ENCODE measurements around the gene REL. TPM values are rescaled to one million over a fixed set of nuclear protein-coding genes. Genes with fewer than 3 reads are reported as not detected.

The REL gene
- total RNA-seq, 4 donors from 2014 or later: 43.8 to 70.9 (median 51.9) TPM

DNA sequence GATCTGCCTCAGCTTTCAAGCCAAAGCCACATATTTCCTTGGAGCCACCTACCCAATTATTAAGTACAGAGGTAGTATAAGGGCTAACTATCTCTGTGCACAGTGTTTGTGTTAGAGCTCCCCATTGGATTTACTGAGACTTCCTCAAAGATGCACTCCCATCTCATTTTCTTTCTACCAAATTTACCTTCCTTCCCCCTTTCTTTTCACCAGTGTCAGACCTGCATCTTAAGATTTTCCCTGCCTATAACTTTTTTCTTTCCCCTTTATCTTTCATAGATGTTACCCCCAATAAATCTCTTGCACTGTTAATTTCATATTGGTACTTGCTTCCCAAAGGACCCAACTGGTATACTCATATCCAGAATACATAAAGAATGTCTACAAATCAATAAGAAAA is 5.9 kb upstream of the REL start:
- TF ChIP-seq POLR2A (IDR thresholded peaks at IDR 0.05) (no peak), EP300 (IDR thresholded peaks at IDR 0.05) (no peak), POLR2AphosphoS5 (IDR thresholded peaks at IDR 0.05) (no peak)
- TF ChIP-seq, protein P1, sequence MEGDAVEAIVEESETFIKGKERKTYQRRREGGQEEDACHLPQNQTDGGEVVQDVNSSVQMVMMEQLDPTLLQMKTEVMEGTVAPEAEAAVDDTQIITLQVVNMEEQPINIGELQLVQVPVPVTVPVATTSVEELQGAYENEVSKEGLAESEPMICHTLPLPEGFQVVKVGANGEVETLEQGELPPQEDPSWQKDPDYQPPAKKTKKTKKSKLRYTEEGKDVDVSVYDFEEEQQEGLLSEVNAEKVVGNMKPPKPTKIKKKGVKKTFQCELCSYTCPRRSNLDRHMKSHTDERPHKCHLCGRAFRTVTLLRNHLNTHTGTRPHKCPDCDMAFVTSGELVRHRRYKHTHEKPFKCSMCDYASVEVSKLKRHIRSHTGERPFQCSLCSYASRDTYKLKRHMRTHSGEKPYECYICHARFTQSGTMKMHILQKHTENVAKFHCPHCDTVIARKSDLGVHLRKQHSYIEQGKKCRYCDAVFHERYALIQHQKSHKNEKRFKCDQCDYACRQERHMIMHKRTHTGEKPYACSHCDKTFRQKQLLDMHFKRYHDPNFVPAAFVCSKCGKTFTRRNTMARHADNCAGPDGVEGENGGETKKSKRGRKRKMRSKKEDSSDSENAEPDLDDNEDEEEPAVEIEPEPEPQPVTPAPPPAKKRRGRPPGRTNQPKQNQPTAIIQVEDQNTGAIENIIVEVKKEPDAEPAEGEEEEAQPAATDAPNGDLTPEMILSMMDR (IDR thresholded peaks at IDR 0.05): no peak
- H3K27ac ChIP-seq: no peak overlapping the region
- H3K27me3 ChIP-seq: no peaks in the 10 kb centered on the region
- no peak overlapping the region for H3K4me3 ChIP-seq
- peaks cover 3% of the 10 kb centered on the region for H3K4me1 ChIP-seq
- H3K9me3 ChIP-seq: no peaks in the 10 kb centered on the region
- no peaks in the 10 kb centered on the region for H3K36me3 ChIP-seq
- no peak for DNase-seq (ENCODE audit: low spot score in 2 of 2)

DNA sequence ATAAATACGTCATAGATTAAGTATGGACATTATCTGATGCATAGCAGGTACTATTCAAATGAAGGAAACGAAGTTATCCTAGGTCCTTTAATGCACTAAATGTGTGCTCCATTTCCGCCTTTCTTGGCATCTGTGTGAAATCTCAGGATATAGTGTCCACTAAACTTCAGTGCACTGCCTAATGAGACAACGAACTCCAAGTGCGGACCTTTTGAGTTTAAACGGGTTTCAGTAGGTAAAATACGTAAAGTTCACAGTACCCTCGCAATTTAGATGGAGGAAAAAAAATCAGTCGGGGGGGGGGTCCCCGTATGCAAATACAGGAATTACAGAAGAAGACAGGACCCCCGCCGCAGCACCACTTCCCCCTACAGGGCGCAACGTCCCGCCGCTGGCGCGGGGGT is 729 bp upstream of the REL start:
- no peak for TF ChIP-seq POLR2AphosphoS5 (IDR thresholded peaks at IDR 0.05)
- TF ChIP-seq, protein P1 (IDR thresholded peaks at IDR 0.05): peak in 1 of 2 donors; percentile 41
- DNase-seq (ENCODE audit: low spot score in 2 of 2): no peak
- peak overlapping the region; percentile 97 for H3K27ac ChIP-seq
- H3K4me3 ChIP-seq: peak overlapping the region; percentile 88
- H3K4me1 ChIP-seq: peaks cover 28% of the 10 kb centered on the region
- H3K27me3 ChIP-seq: no peaks in the 10 kb centered on the region
- H3K36me3 ChIP-seq: no peaks in the 10 kb centered on the region
- 3% methylated on average over 18 of the region's 18 CpGs for WGBS
- H3K9me3 ChIP-seq: no peaks in the 10 kb centered on the region

DNA sequence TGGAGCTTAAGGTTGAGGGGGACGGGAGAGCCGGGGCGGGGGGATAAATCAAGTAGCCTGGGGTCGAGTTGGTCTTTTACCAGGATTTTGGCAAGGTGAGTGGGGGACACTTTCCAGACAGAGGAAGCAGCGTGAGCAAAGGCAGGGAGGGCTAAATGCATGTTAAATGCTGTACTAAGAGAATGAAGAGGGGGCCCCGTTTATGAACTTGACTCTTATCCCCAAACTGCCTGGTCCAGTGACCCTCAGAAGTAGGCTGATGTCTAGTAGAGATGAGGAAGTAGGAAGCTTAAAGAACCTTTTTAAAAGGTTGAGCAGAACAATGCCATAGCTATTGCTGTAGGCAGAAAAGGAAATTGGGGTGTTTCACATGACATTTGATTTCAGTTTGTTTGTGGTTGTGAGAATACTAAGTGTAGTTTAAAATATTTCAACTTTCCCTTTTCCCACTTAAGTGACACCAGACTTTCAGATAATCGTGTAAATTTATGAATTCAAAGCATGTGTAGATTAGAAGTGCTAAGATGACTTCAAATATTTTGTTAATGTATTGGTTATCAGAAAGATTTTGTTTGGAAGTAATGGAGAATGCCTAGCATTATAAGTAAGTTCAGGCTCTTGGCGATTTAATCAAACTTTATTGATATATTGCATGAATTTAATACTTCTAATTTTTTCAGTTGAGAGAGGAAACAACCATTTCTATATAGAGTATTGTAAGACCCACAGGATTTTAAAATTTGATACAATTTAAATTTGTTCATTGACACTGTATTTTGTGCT is 1.8 kb downstream of the REL start:
- DNase-seq (ENCODE audit: low spot score in 2 of 2): no peak
- no peaks in the 10 kb centered on the region for H3K9me3 ChIP-seq
- WGBS: 9% methylated on average over 8 of the region's 8 CpGs
- no peak for TF ChIP-seq EP300 (IDR thresholded peaks at IDR 0.05)
- TF ChIP-seq POLR2A (IDR thresholded peaks at IDR 0.05): peak in 1 of 2 donors; percentile 8
- H3K4me3 ChIP-seq: peak overlapping the region; percentile 88
- no peaks in the 10 kb centered on the region for H3K27me3 ChIP-seq
- H3K36me3 ChIP-seq: no peaks in the 10 kb centered on the region
- H3K4me1 ChIP-seq: peaks cover 50% of the 10 kb centered on the region
- H3K27ac ChIP-seq: peak overlapping the region; percentile 97

DNA sequence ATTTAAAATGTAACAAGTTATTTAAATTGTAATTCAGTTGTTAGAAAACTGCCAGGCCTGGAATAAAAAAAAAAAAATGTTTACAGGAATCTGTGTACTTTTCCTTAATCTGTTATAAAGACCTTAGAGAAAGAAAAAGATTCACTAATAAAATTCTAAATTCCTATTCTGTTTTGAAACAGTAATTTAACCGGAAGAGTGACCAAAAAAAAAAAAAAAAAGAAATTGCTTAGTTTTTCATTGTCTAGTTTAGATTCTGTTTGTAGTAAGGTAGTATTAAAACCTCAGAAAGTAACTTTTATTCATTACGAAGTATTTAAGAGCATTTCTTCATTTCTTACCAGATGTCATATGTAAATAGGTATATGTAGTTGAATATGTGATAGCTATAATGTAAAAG is 2.5 kb downstream of the REL start:
- DNase-seq (ENCODE audit: low spot score in 2 of 2): no peak
- Histone ChIP-seq H3K9me3 (no peaks in the 10 kb centered on the region), H3K4me3 (peak overlapping the region; percentile 88), H3K4me1 (peaks cover 52% of the 10 kb centered on the region), H3K36me3 (no peaks in the 10 kb centered on the region), H3K27ac (peak overlapping the region; percentile 42), H3K27me3 (no peaks in the 10 kb centered on the region)
- 27% methylated on average over 2 of the region's 2 CpGs for WGBS
- TF ChIP-seq POLR2AphosphoS5 (IDR thresholded peaks at IDR 0.05) (no peak), EP300 (IDR thresholded peaks at IDR 0.05) (no peak), POLR2A (IDR thresholded peaks at IDR 0.05) (no peak)
- TF ChIP-seq, protein P1 (IDR thresholded peaks at IDR 0.05): no peak

DNA sequence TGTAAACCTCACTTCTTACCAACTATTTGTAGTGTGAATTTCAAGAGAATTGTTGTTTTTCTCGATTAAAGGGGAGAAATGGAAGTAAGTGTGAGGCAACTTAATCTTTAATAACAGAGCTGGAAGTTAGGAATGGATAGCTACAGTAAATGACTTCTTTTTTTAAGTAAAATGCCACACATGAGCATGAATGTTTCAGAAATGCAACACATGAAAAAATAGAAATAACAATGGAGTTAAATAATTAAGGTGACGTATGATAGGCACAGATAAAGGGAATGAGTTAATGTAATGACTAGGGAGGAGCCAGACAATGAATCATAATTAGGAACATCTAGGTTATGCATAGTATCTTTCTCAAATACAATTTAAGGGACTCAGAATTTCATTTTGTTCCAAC is 3.4 kb downstream of the REL start:
- WGBS: 24% methylated on average over 2 of the region's 2 CpGs
- Histone ChIP-seq H3K36me3 (no peaks in the 10 kb centered on the region), H3K9me3 (no peaks in the 10 kb centered on the region), H3K27ac (peak overlapping the region; percentile 42), H3K27me3 (no peaks in the 10 kb centered on the region), H3K4me3 (peak overlapping the region; percentile 88), H3K4me1 (peaks cover 53% of the 10 kb centered on the region)
- TF ChIP-seq POLR2AphosphoS5 (IDR thresholded peaks at IDR 0.05) (no peak), EP300 (IDR thresholded peaks at IDR 0.05) (no peak), POLR2A (IDR thresholded peaks at IDR 0.05) (no peak)
- TF ChIP-seq, protein P1 (IDR thresholded peaks at IDR 0.05): no peak
- DNase-seq (ENCODE audit: low spot score in 2 of 2): no peak
